Peyer's patch (tissue), 4 donors: ENCODE data around the gene CD33.

Experiments
- CTCF ChIP-seq, 6 experiments: fragments of 450-650 bp in 4 of 6; fragments of 200-600 bp in 2 of 6; sonication (generic) in 1 of 6; IDR thresholded peaks; one replicate each; pipeline ENCODE4 v1.5.1; 2017 to 2019; ENCODE audit warnings: antibody characterized with exemption in 6 of 6, mild to moderate bottlenecking in 3 of 6, moderate library complexity in 1 of 6
- POLR2A ChIP-seq, 2 donors: fragments of 450-650 bp; IDR thresholded peaks; one replicate each; pipeline ENCODE4 v1.5.1; 2017; ENCODE audit warnings: antibody characterized with exemption in 2 of 2, mild to moderate bottlenecking in 2 of 2, moderate library complexity in 2 of 2

- no peak for TF ChIP-seq CTCF (IDR thresholded peaks at IDR 0.05)
- TF ChIP-seq POLR2A (IDR thresholded peaks at IDR 0.05) = no peak
Observed at GRCh38 chr19:51250786-51251467, 26.0 kb downstream of the CD33 start, which contains the start of gene SIGLECL1.
